HepG2 (cell line): ENCODE data around the gene SUSD6.

Source experiments
- CTCF ChIP-seq: sonication (generic); formaldehyde crosslinking; IDR thresholded peaks from 2 replicates; pipeline ENCODE4 v1.5.0; 2020; ENCODE audit warnings: mild to moderate bottlenecking, missing genetic modification reagents, moderate library complexity
- TARDBP ChIP-seq: sonication (generic); formaldehyde crosslinking; IDR thresholded peaks from 2 replicates; pipeline ENCODE4 v1.8.0; 2022; ENCODE audit warnings: mild to moderate bottlenecking, missing genetic modification reagents

GRCh38 chr14:69632164-69632563 is 20.8 kb downstream of the SUSD6 start:
- no peak for TF ChIP-seq TARDBP
- TF ChIP-seq CTCF (CRISPR knock-in tag) = no peak
